Right lobe of liver (tissue), 6 donors: ENCODE data around the gene CRYBA1. TPM values are rescaled to one million over a fixed set of nuclear protein-coding genes. Genes with fewer than 3 reads are reported as not detected.
"Not testable (repeated sequence)": the region's sequence is repeated elsewhere in the genome, so short reads cannot be mapped to it uniquely, and the experiment has no call there.

Experiments used
- ATAC-seq, 4 donors: fragments of 200-7000 bp; cut with Tn5 transposase; one replicate each; pipeline ENCODE4 v1.9.1; 2020; ENCODE audit warnings: mild to moderate bottlenecking in 4 of 4, moderate library complexity in 4 of 4
- DNase-seq, 3 donors: peaks; one replicate each; pipeline ENCODE4 v3.0.0-alpha.2; 2020
- H3K27ac ChIP-seq, 3 donors: fragments of 200-600 bp; one replicate each; pipeline ENCODE4 v1.8.0; 2022
- H3K27me3 ChIP-seq, 2 donors: fragments of 200-600 bp; one replicate each; pipeline ENCODE4 v1.8.0; 2022
- H3K36me3 ChIP-seq, 4 donors: fragments of 200-600 bp; sonication (generic) in 1 of 4; one replicate each; pipeline versions ENCODE4 v1.5.1 to v1.8.0; 2017 to 2022; ENCODE audit warnings: control low read depth in 1 of 4
- H3K4me1 ChIP-seq, 4 donors: fragments of 200-600 bp; sonication (generic) in 1 of 4; one replicate each; pipeline versions ENCODE4 v1.5.1 to v1.8.0; 2017 to 2022; ENCODE audit warnings: control low read depth in 1 of 4
- H3K4me3 ChIP-seq, 3 donors: fragments of 200-600 bp; one replicate each; pipeline ENCODE4 v1.8.0; 2022
- H3K9me3 ChIP-seq, 4 donors: fragments of 200-600 bp; sonication (generic) in 1 of 4; one replicate each; pipeline versions ENCODE4 v1.5.1 to v1.8.0; 2017 to 2022; ENCODE audit warnings: control low read depth in 1 of 4
- POLR2A ChIP-seq: fragments of 450-650 bp; IDR thresholded peaks from one replicate; pipeline ENCODE4 v1.6.1; 2017; ENCODE audit warnings: antibody characterized with exemption, mild to moderate bottlenecking
- WGBS: methylation state at CpG from one replicate; pipeline ENCODE4 v1.1.6; 2018; ENCODE audit warnings: low coverage, low lambda C conversion rate; ENCODE audit not compliant: insufficient coverage; ENCODE audit errors: missing lambda C conversion rate; 5-methylcytosine and 5-hydroxymethylcytosine counted together
- intact Hi-C, 2 donors: fragments of 100-400 bp; cut with DNase I; formaldehyde crosslinking; loops; one replicate each; pipeline versions ENCODE4 v1.11.2 to v1.14.1; 2022
- long read RNA-seq: library from polyadenylated mRNA; unstranded; transcript quantifications from one replicate; pipeline ENCODE4 v2.0.0, GENCODE V29; 2019
- total RNA-seq, 6 experiments: library from RNA; depleted of rRNA in 2 of 6; stranded (reverse); fragments of >200 nt in 2 of 6; fragmentation: NEBNext Ultra II Directional in 3 of 6; extraction: Animal tissue kit (Norgen Biotek cat#: 25700) in 3 of 6; gene quantifications; one replicate each; pipeline versions ENCODE4 v1.1.0 to v1.2.4, GENCODE V29; 2016 to 2023
- TF ChIP-seq, protein P1 (sequence below), 4 donors: fragments of 200-600 bp in 3 of 4; fragments of 450-650 bp in 1 of 4; IDR thresholded peaks; one replicate each; pipeline versions ENCODE4 v1.5.1 to v1.8.0; 2016 to 2022; ENCODE audit warnings: antibody characterized with exemption in 4 of 4, mild to moderate bottlenecking in 2 of 4
- donor health status: DM: no; HTN: yes; CAD: no.
- donor health status: DM: no; HTN: no; CAD: no.
- donor health status: DM: no; HTN: no; CAD: no.
- donor health status: DM: no; HTN: yes; CAD: no.
- donor health status: DM: no; HTN: yes; CAD: no.

The CRYBA1 gene, protein sequence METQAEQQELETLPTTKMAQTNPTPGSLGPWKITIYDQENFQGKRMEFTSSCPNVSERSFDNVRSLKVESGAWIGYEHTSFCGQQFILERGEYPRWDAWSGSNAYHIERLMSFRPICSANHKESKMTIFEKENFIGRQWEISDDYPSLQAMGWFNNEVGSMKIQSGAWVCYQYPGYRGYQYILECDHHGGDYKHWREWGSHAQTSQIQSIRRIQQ
- not detected for total RNA-seq
- long read RNA-seq = 0 reads

DNA sequence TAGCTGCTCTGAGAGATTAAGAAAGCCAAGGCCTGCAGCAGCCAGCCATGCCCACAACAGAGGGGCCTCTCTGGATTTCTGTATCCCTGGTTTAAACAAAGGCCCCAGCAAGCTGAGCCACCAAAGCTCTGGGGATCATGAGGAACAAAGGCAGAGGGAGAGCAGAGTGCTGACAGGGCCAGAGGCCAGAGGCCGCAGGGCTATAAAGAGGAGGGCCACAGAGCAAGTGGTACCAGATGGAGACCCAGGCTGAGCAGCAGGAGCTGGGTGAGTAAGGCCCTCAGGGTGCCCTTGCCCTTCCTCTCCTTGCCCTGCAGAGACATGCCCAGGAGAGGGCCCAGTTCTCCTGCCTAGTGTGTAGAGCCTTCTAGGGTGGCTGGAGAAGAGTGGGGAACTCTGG is at the start of gene CRYBA1:
TSS of gene CRYBA1 (plus strand) at position 232 of the 400 bp plus-strand sequence. CDS start at position 237, 5 bp downstream.
- Histone ChIP-seq H3K4me1 (no peaks in the 10 kb centered on the region), H3K27ac (no peak within 1 kb of the TSS), H3K27me3 (no peaks in the 10 kb centered on the region), H3K9me3 (no peaks in the 10 kb centered on the region), H3K36me3 (no peaks in the 10 kb centered on the region), H3K4me3 (no peak within 1 kb of the TSS)
- no peak for DNase-seq
- ATAC-seq = peak in 2 of 4 donors; percentile 14 to 28
- TF ChIP-seq POLR2A = no peak
- TF ChIP-seq, protein P1, sequence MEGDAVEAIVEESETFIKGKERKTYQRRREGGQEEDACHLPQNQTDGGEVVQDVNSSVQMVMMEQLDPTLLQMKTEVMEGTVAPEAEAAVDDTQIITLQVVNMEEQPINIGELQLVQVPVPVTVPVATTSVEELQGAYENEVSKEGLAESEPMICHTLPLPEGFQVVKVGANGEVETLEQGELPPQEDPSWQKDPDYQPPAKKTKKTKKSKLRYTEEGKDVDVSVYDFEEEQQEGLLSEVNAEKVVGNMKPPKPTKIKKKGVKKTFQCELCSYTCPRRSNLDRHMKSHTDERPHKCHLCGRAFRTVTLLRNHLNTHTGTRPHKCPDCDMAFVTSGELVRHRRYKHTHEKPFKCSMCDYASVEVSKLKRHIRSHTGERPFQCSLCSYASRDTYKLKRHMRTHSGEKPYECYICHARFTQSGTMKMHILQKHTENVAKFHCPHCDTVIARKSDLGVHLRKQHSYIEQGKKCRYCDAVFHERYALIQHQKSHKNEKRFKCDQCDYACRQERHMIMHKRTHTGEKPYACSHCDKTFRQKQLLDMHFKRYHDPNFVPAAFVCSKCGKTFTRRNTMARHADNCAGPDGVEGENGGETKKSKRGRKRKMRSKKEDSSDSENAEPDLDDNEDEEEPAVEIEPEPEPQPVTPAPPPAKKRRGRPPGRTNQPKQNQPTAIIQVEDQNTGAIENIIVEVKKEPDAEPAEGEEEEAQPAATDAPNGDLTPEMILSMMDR (IDR thresholded peaks at IDR 0.05) = no peak
- WGBS = no CpG with 5 or more reads among the region's 1 CpG
- intact Hi-C loops = no loop called here

DNA sequence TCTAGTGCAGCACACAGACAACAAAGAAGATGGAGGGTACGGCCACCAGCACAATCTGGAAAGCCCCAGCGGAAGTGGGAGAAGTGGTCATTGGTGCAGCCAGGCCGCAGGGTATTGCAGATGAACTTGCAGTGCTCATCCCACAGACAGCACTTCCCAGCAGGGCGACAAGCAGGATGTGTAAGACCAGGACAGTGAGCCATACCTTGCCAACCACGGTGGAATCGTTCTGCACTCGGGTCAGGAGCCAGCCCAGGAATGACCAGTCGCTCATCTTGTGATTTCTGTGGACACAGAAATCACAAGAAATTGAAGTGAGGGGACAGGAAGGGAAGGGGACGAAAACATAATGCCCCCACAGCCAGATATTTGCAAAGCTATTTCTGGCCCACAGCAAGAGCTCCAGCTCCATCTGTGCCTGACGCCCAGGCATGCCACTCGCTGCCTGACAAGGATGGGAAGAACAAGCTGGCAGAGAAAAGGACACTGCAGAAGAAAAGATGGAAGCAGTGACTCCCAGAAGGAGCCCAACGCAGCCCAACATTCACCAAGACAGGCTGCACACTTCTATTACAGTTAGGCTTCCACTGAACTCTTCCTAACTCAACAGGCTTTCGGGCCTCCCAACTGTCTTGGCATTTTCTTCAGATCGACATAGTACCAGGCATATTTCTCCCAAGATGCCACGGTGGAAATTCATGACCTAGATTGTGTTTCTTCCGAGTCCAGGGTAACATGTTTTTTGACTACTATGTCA is 49.0 kb upstream of the CRYBA1 start:
- Histone ChIP-seq H3K27me3 (no peaks in the 10 kb centered on the region), H3K4me1 (no peaks in the 10 kb centered on the region), H3K9me3 (no peaks in the 10 kb centered on the region), H3K4me3 (no peak overlapping the region), H3K36me3 (no peaks in the 10 kb centered on the region), H3K27ac (no peak overlapping the region)
- intact Hi-C loops = no loop called here
- WGBS = 82% methylated on average over 7 of the region's 16 CpGs
- DNase-seq (peak in 1 of 3 donors; percentile 23), ATAC-seq (no peak)
- TF ChIP-seq, protein P1 (IDR thresholded peaks at IDR 0.05) = no peak
- no peak for TF ChIP-seq POLR2A

DNA sequence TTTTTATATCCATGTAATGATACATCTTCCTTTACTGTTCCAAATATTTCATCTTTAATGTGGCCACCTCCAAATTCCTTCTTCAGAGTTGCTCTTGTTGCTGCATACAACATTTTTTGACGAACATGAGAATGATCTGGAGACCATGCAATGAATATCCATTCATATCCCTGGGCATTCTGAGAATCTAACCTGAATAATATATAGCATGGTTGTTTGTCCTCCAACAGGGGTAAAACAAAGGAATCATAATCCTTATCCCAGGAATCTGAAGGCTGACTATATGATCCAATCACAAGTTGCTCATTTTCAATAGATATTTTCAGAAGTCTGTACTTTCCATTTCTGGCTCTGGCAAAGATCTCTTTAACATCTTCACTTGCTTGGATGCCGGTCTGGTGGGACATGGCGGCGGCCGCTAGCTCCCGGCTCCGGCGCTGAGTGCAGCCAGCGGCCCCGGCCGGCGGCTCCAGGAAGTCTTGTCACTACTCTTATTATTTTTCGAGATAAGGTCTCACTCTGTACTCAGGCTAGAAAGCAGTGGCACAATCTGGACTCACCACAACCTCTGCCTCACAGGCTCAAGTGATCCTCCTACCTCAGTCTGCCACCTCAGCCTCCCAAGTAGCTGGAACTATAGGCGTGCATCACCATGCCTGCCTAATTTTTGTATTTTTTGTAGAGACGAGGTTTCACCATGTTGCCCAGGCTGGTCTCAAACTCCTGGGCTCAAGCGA is 42.4 kb upstream of the CRYBA1 start:
- H3K27ac ChIP-seq, intact Hi-C loops, H3K27me3 ChIP-seq, H3K36me3 ChIP-seq, H3K9me3 ChIP-seq, H3K4me3 ChIP-seq, H3K4me1 ChIP-seq: not testable (repeated sequence)
- WGBS = 55% methylated on average over 15 of the region's 16 CpGs
- ATAC-seq (peak; percentile 67 to 79 (median 74)), DNase-seq (peak in 1 of 3 donors; percentile 39)

DNA sequence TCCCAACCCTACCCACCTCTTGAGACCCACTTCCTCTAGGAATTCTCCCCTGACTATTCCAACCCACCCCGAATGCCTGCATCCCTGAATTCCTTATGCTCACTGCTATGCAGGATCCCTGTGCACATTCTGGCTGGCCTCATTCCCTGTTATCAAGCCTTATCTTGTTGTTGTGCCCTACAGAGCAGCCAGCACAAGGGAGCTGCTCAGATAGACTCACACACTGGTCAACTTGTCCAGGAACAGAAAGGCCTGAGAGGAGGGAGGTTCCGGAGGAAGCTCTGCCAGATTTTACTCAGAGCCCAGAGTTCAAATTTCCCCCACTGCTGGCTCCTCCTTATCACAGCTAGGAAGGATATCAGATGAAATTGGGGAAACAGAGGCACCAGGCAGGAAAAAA is 41.6 kb upstream of the CRYBA1 start:
- Histone ChIP-seq H3K36me3 (no peaks in the 10 kb centered on the region), H3K4me1 (no peaks in the 10 kb centered on the region), H3K27ac (no peak overlapping the region), H3K4me3 (no peak overlapping the region), H3K27me3 (no peaks in the 10 kb centered on the region), H3K9me3 (no peaks in the 10 kb centered on the region)
- TF ChIP-seq, protein P1 (IDR thresholded peaks at IDR 0.05) = no peak
- TF ChIP-seq POLR2A = no peak
- peak; percentile 40 to 83 (median 56) for ATAC-seq
- intact Hi-C loops = no loop called here
- 38% methylated on average over 2 of the region's 2 CpGs for WGBS
- peak in 1 of 3 donors; percentile 40 for DNase-seq

DNA sequence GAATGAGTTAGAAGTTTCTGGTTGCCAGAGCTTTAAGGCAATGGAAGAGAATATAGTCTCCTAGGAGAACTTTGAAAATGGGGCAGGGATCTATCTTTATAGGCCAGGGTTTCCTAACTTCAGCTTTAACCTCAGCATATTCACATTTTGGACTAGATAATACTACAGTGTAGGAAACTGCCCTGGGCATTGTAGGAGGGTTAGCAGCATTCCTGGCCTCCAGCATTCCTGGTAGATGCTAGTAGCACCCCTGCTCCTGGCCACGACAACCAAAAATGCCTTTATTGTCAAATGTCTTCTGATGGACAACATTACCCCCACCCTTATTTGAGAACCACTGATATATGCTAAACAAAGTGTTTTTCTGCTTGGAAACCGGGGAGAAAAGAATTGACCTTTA is 38.7 kb upstream of the CRYBA1 start:
- no peaks in the 10 kb centered on the region for H3K4me1 ChIP-seq
- 100% methylated on average over 1 of the region's 2 CpGs for WGBS
- H3K27me3 ChIP-seq = no peaks in the 10 kb centered on the region
- TF ChIP-seq, protein P1 (IDR thresholded peaks at IDR 0.05) = no peak
- TF ChIP-seq POLR2A = no peak
- intact Hi-C loops = no loop called here
- DNase-seq = no peak
- H3K36me3 ChIP-seq = no peaks in the 10 kb centered on the region
- no peak for ATAC-seq
- H3K9me3 ChIP-seq = no peaks in the 10 kb centered on the region
- no peak overlapping the region for H3K27ac ChIP-seq
- H3K4me3 ChIP-seq = no peak overlapping the region
